HepG2 (cell line): Measurements from ENCODE around the gene TK1. TPM values are rescaled to one million over a fixed set of nuclear protein-coding genes. Genes with fewer than 3 reads are reported as not detected.

Source experiments
- ATAC-seq: fragments of 200-7000 bp; cut with Tn5 transposase; 3 replicates; pipeline ENCODE4 v1.9.1; 2020; ENCODE audit warnings: mild to moderate bottlenecking, moderate library complexity
- BruUV-seq: library from RNA; stranded (reverse); fragments of 400-500 nt; replicated peaks from 2 replicates; lab custom pipeline; 2021; lab: Mats Ljungman, UMichigan
- CTCF ChIA-PET: fragments of 300-600 bp; formaldehyde crosslinking; extraction: SDS; loops from one replicate; lab custom pipeline; 2021; ENCODE audit warnings: low total read pairs, inconsistent platforms, low intra/inter-chr PET ratio; lab: Yijun Ruan, JAX
- POLR2A ChIA-PET: fragments of 350-600 bp; sonication (Branson Sonifier 250); formaldehyde crosslinking; loops from one replicate; lab custom pipeline; 2020; ENCODE audit warnings: antibody characterized with exemption, inconsistent platforms; lab: Yijun Ruan, JAX
- DNase-seq: peaks from one replicate; pipeline ENCODE4 v3.0.0-alpha.2; 2015; ENCODE audit warnings: low spot score
- FAIRE-seq: peaks from 3 replicates; lab custom pipeline; 2011; peaks lifted over from hg19 to GRCh38; lab: Jason Lieb, UNC
- H2AFZ ChIP-seq: one replicate; pipeline ENCODE4 v1.6.1; 2011; ENCODE audit warnings: low read length, inconsistent platforms
- H3K27ac ChIP-seq: fragments of 300-600 bp; 3 replicates; pipeline ENCODE4 v1.8.0; 2011; ENCODE audit warnings: mixed run types, mild to moderate bottlenecking, mixed read lengths, low read length, inconsistent platforms; ENCODE audit not compliant: insufficient read depth; ENCODE audit errors: extremely low read length
- H3K27me3 ChIP-seq, 2 experiments: fragments of 200-600 bp in 1 of 2; 2 replicates in 1 of 2; 3 replicates in 1 of 2; pipeline versions ENCODE4 v1.6.0 to v1.8.0; 2011; ENCODE audit warnings: low read length in 2 of 2, mild to moderate bottlenecking in 2 of 2, moderate library complexity in 2 of 2, inconsistent platforms in 1 of 2; ENCODE audit not compliant: insufficient read depth in 2 of 2, control insufficient read depth in 1 of 2
- H3K36me3 ChIP-seq, 2 experiments: fragments of 200-600 bp in 1 of 2; replicated peaks in 1 of 2; 2 replicates in 1 of 2; 3 replicates in 1 of 2; pipeline versions ENCODE4 v1.5.1 to v1.8.0; 2011; ENCODE audit warnings: low read length in 2 of 2, inconsistent platforms in 1 of 2; ENCODE audit not compliant: insufficient read depth in 2 of 2, control insufficient read depth in 1 of 2
- H3K4me1 ChIP-seq: 2 replicates; pipeline ENCODE4 v1.5.1; 2012; ENCODE audit warnings: low read length, inconsistent platforms; ENCODE audit not compliant: insufficient read depth
- H3K4me2 ChIP-seq: 2 replicates; pipeline ENCODE4 v1.6.0; 2011; ENCODE audit warnings: low read depth, low read length, inconsistent platforms
- H3K4me3 ChIP-seq, 3 experiments: fragments of 200-600 bp in 1 of 3; sonication (generic), shearing (Covaris generic) in 1 of 3; replicated peaks in 1 of 3; 2 replicates each; pipeline ENCODE4 v1.5.1; 2011 to 2016; ENCODE audit warnings: low read length in 3 of 3, inconsistent platforms in 2 of 3, low read depth in 2 of 3, mild to moderate bottlenecking in 2 of 3, control low read depth in 1 of 3, mixed read lengths in 1 of 3; ENCODE audit not compliant: insufficient read depth in 1 of 3
- H3K79me2 ChIP-seq: one replicate; pipeline ENCODE4 v1.6.1; 2011; ENCODE audit warnings: low read length, inconsistent platforms; ENCODE audit not compliant: insufficient read depth
- H3K9ac ChIP-seq: 2 replicates; pipeline ENCODE4 v1.6.0; 2011; ENCODE audit warnings: mild to moderate bottlenecking, low read depth, low read length, inconsistent platforms; ENCODE audit not compliant: insufficient read depth
- H3K9me3 ChIP-seq: 2 replicates; pipeline ENCODE4 v1.5.1; 2012; ENCODE audit warnings: mild to moderate bottlenecking, low read length
- H4K20me1 ChIP-seq: 2 replicates; pipeline ENCODE4 v1.6.0; 2011; ENCODE audit warnings: inconsistent platforms, mild to moderate bottlenecking, low read length, moderate library complexity; ENCODE audit not compliant: insufficient read depth
- AGO2 ChIP-seq: fragments of 200-400 bp; formaldehyde crosslinking; optimal IDR thresholded peaks from 2 replicates; pipeline ENCODE3; 2017; ENCODE audit warnings: mild to moderate bottlenecking, low read depth, low read length, moderate library complexity
- FOXK2 ChIP-seq: fragments of 450-650 bp; IDR thresholded peaks from 2 replicates; pipeline ENCODE4 v1.6.1; 2016
- FOXO1 ChIP-seq: sonication (generic); formaldehyde crosslinking; IDR thresholded peaks from 2 replicates; pipeline ENCODE4 v1.4.0; 2020; ENCODE audit warnings: missing genetic modification reagents
- MNT ChIP-seq: fragments of 450-650 bp; IDR thresholded peaks from 2 replicates; pipeline ENCODE4 v1.6.1; 2016
- PBX3 ChIP-seq: sonication (generic); formaldehyde crosslinking; IDR thresholded peaks from 2 replicates; pipeline ENCODE4 v1.8.1; 2023; ENCODE audit warnings: missing genetic modification reagents, inconsistent platforms, borderline replicate concordance
- RCOR2 ChIP-seq: IDR thresholded peaks from 2 replicates; pipeline ENCODE4 v1.6.1; 2016; ENCODE audit warnings: missing biosample characterization, missing genetic modification reagents
- REL ChIP-seq: sonication (generic); formaldehyde crosslinking; conservative IDR thresholded peaks from 2 replicates; pipeline ENCODE4 v1.8.0; 2022; ENCODE audit warnings: mild to moderate bottlenecking, missing genetic modification reagents, moderate library complexity
- SNAPC2 ChIP-seq: sonication (generic); formaldehyde crosslinking; IDR thresholded peaks from 2 replicates; pipeline ENCODE4 v1.8.1; 2022; ENCODE audit warnings: mild to moderate bottlenecking, missing genetic modification reagents
- SRSF1 ChIP-seq: fragments of 200-400 bp; formaldehyde crosslinking; optimal IDR thresholded peaks from 2 replicates; pipeline ENCODE3; 2017; ENCODE audit warnings: mild to moderate bottlenecking, low read depth, low read length, moderate library complexity
- THRA ChIP-seq: sonication (generic); formaldehyde crosslinking; IDR thresholded peaks from 2 replicates; pipeline ENCODE4 v1.4.0; 2020; ENCODE audit warnings: missing genetic modification reagents, borderline replicate concordance
- ZBTB38 ChIP-seq: sonication (generic); formaldehyde crosslinking; IDR thresholded peaks from 2 replicates; pipeline ENCODE4 v1.5.1; 2020; ENCODE audit warnings: mild to moderate bottlenecking, missing genetic modification reagents
- ZC3H4 ChIP-seq: sonication (generic); formaldehyde crosslinking; IDR thresholded peaks from 2 replicates; pipeline ENCODE4 v1.4.0; 2020; ENCODE audit warnings: missing genetic modification reagents, borderline replicate concordance
- ZNF781 ChIP-seq: sonication (generic); formaldehyde crosslinking; IDR thresholded peaks from 2 replicates; pipeline ENCODE4 v1.5.1; 2020; ENCODE audit warnings: borderline replicate concordance, mild to moderate bottlenecking, missing genetic modification reagents; ENCODE audit errors: not compliant biosample characterization
- WGBS: methylation state at CpG from one replicate; pipeline ENCODE4 v1.1.6; 2017; ENCODE audit warnings: low lambda C conversion rate; 5-methylcytosine and 5-hydroxymethylcytosine counted together
- in situ Hi-C: cut with HindIII; loops from 2 replicates; pipeline ENCODE4 v1.10.0; 2017; ENCODE audit warnings: low pct_unique_long_range_greater_than_20kb; ENCODE audit not compliant: extremely low pct_ligation_motif_present
- intact Hi-C: fragments of 100-400 bp; cut with micrococcal nuclease; formaldehyde crosslinking; loops from one replicate; pipeline ENCODE4 v1.10.0; 2022; ENCODE audit not compliant: unreplicated experiment
- polyA plus RNA-seq, 8 experiments: library from polyadenylated mRNA; depleted of rRNA in 3 of 8; stranded (reverse) in 7 of 8; unstranded in 1 of 8; fragments of >200 nt; fragmentation: Illumina TruSeq in 4 of 8; extraction: Trizol in 4 of 8; gene quantifications; 2 replicates each; pipeline versions ENCODE4 v1.2.1 to v1.2.3, GENCODE V29; 2011 to 2016; ENCODE audit warnings: low read depth in 4 of 8, missing spikeins in 1 of 8, mixed read lengths in 1 of 8; ENCODE audit not compliant: insufficient read depth in 1 of 8
- total RNA-seq, 5 experiments: library from RNA; depleted of rRNA; stranded (reverse); fragments of >200 nt; fragmentation: Illumina TruSeq; extraction: Trizol; gene quantifications; 2 replicates each; pipeline ENCODE4 v1.2.3, GENCODE V29; 2016; ENCODE audit warnings: low read depth in 1 of 5

TK1 gene
- total and polyA plus RNA-seq, 2 of the 13 experiments (the other 11 are each of a cell fraction or from before 2014, with no cell fraction given), result 45.0 to 96.0 TPM

GRCh38 chr17:78175643-78175981, 11.2 kb downstream of the TK1 start:
- POLR2A ChIA-PET, result interaction anchor here (0.5 to 1.4 kb wide), 3 partner anchors 11 to 14 kb away, joined by 3 to 4 read pairs (median 3); partner anchors contain the start of gene TK1
- no peak overlapping the region for H3K4me3 ChIP-seq
- DNase-seq, result no peak
- TF ChIP-seq AGO2 (peak; percentile 57), ZNF781 (CRISPR knock-in tag) (no peak), SRSF1 (peak; percentile 6)
- TF ChIP-seq, all 625 proteins: peak for 2
- Histone ChIP-seq H2AFZ (no peak overlapping the region), H3K27ac (no peak overlapping the region), H3K4me2 (no peak overlapping the region), H3K9me3 (no peaks in the 10 kb centered on the region), H3K4me1 (peaks cover 24% of the 10 kb centered on the region), H3K9ac (no peak overlapping the region), H4K20me1 (no peaks in the 10 kb centered on the region), H3K79me2 (no peaks in the 10 kb centered on the region), H3K27me3 (no peaks in the 10 kb centered on the region), H3K36me3 (peaks cover 20 to 65% of the 10 kb centered on the region in 2 experiments)
- in situ Hi-C loops, result no loop called here
- WGBS, result 98% methylated on average over 14 of the region's 14 CpGs
- CTCF ChIA-PET, result interaction anchor here (2.0 kb wide), 1 partner anchor 63 kb away, joined by 18 read pairs; no protein-coding TSS in a partner anchor
- intact Hi-C loops, result no loop called here
- no TSS peak for BruUV-seq
- FAIRE-seq (no peak), ATAC-seq (no peak)

GRCh38 chr17:78174870-78175642, 11.8 kb downstream of the TK1 start:
- in situ Hi-C loops (no loop called here), intact Hi-C loops (no loop called here)
- no peak overlapping the region for H3K4me3 ChIP-seq
- no peak for FAIRE-seq
- H3K4me1 ChIP-seq, result peaks cover 29% of the 10 kb centered on the region
- CTCF ChIA-PET, result no interaction called here
- no TSS peak for BruUV-seq
- H3K4me2 ChIP-seq, result no peak overlapping the region
- 96% methylated on average over 26 of the region's 28 CpGs for WGBS
- H3K27me3 ChIP-seq, result no peaks in the 10 kb centered on the region
- no peak overlapping the region for H2AFZ ChIP-seq
- no peaks in the 10 kb centered on the region for H3K9me3 ChIP-seq
- H4K20me1 ChIP-seq, result no peaks in the 10 kb centered on the region
- H3K36me3 ChIP-seq, result peaks cover 19 to 61% of the 10 kb centered on the region in 2 experiments
- H3K79me2 ChIP-seq, result peaks cover under 1% of the 10 kb centered on the region
- POLR2A ChIA-PET, result interaction anchor here (1.0 to 1.4 kb wide), 2 partner anchors 11 to 13 kb away, joined by 3 read pairs; partner anchors contain the start of gene TK1
- peak; percentile 2; the same call in 1 of the 3 replicates for ATAC-seq
- no peak overlapping the region for H3K27ac ChIP-seq
- no peak overlapping the region for H3K9ac ChIP-seq
- DNase-seq, result no peak
- TF ChIP-seq FOXO1 (CRISPR knock-in tag) (no peak), THRA (CRISPR knock-in tag) (no peak), ZC3H4 (CRISPR knock-in tag) (no peak), REL (CRISPR knock-in tag) (no peak), SNAPC2 (CRISPR knock-in tag) (no peak), RCOR2 (CRISPR knock-in tag) (no peak), ZBTB38 (peak; percentile 46; the same call in 1 of the 2 replicates), PBX3 (CRISPR knock-in tag) (no peak), MNT (no peak), FOXK2 (no peak)
